Spleen (tissue), 7 donors: Measurements from ENCODE around the gene RHOJ.

Source experiments
- CTCF ChIP-seq, 11 experiments: fragments of 200-600 bp in 7 of 11; fragments of 450-650 bp in 4 of 11; sonication (generic) in 4 of 11; IDR thresholded peaks in 8 of 11; conservative IDR thresholded peaks in 3 of 11; 1 replicate in 7 of 11; 2 replicates in 4 of 11; pipeline versions ENCODE4 v1.4.0 to v1.8.0; 2016 to 2021; ENCODE audit warnings: antibody characterized with exemption in 11 of 11, inconsistent platforms in 4 of 11, mild to moderate bottlenecking in 1 of 11
- POLR2AphosphoS5 ChIP-seq, 3 donors: sonication (generic); formaldehyde crosslinking; IDR thresholded peaks; one replicate each; pipeline ENCODE4 v1.5.1; 2017; ENCODE audit warnings: antibody characterized with exemption in 3 of 3
- donor health status: DM: no; HTN: no; CAD: no; lungs with moderate emphysema.
- donor health status: DM: no; HTN: no; CAD: no.
- donor health status: DM: no; HTN: no; CAD: no.

- TF ChIP-seq CTCF (IDR thresholded peaks at IDR 0.05 in 8 of 11, conservative IDR thresholded peaks at IDR 0.05 in 3 of 11): no peak
- no peak for TF ChIP-seq POLR2AphosphoS5 (IDR thresholded peaks at IDR 0.05)
Measured at GRCh38 chr14:63243646-63244045, 39.4 kb downstream of the RHOJ start.
